ENCODE data around the gene DYSF.

DYSF gene

GRCh38 chr2:71719520-71720282 lies 266.3 kb downstream of the DYSF start:
- in situ Hi-C loops (cut with MboI; ENCODE audit: low pct_unique_long_range_greater_than_20kb, low sequenced_read_pairs, unreplicated experiment), result no loop called here
- no peak for DNase-seq (ENCODE audit: low spot score)
- no peak for TF ChIP-seq CTCF (IDR thresholded peaks at IDR 0.05; ENCODE audit: extremely low read depth, insufficient read depth, missing control alignments)

DNA sequence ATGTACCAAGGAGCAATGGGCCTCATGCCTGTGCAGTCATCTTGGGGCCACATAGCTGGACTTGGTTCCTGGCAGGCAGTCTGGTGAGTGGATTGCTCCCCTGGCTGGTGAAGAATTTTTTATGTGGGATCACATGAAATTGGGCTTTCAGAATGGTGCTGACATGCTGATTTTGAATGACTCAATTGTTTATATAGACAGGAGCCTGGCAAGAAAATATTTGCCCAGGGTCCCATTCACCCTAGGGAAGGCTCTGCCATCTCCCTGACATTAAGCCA lies 266.9 kb downstream of the DYSF start:
- no peak for DNase-seq (ENCODE audit: low spot score)
- no peak for TF ChIP-seq CTCF (IDR thresholded peaks at IDR 0.05; ENCODE audit: extremely low read depth, insufficient read depth, missing control alignments)
- in situ Hi-C loops (cut with MboI; ENCODE audit: low pct_unique_long_range_greater_than_20kb, low sequenced_read_pairs, unreplicated experiment), result no loop called here

GRCh38 chr2:71720596-71721361 lies 267.4 kb downstream of the DYSF start:
- in situ Hi-C loops (cut with MboI; ENCODE audit: low pct_unique_long_range_greater_than_20kb, low sequenced_read_pairs, unreplicated experiment), result no loop called here
- DNase-seq (ENCODE audit: low spot score), result no peak
- no peak for TF ChIP-seq CTCF (IDR thresholded peaks at IDR 0.05; ENCODE audit: extremely low read depth, insufficient read depth, missing control alignments)

GRCh38 chr2:71721362-71721665 lies 268.0 kb downstream of the DYSF start:
- no peak for TF ChIP-seq CTCF (IDR thresholded peaks at IDR 0.05; ENCODE audit: extremely low read depth, insufficient read depth, missing control alignments)
- in situ Hi-C loops (cut with MboI; ENCODE audit: low pct_unique_long_range_greater_than_20kb, low sequenced_read_pairs, unreplicated experiment), result no loop called here
- DNase-seq (ENCODE audit: low spot score), result no peak

DNA sequence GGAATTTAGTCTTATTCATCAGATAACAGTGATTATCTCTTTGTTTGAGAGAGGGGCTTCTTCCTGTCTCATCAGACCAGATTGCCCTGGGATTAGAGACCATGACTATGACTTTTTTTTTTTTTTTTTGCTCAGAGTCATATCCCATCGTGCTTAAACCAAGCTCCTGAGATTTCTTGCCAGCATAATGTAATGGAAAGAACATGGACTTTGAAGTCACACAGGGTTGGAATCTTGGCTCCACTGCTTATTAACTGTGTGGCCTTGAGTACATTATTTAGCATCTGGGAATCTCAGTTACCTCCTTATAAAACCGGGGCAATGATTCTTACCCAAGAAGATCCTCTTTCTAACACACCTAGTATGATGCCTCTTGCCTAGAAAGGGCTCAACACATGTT lies 268.3 kb downstream of the DYSF start:
- in situ Hi-C loops (cut with MboI; ENCODE audit: low pct_unique_long_range_greater_than_20kb, low sequenced_read_pairs, unreplicated experiment), result no loop called here

DNA sequence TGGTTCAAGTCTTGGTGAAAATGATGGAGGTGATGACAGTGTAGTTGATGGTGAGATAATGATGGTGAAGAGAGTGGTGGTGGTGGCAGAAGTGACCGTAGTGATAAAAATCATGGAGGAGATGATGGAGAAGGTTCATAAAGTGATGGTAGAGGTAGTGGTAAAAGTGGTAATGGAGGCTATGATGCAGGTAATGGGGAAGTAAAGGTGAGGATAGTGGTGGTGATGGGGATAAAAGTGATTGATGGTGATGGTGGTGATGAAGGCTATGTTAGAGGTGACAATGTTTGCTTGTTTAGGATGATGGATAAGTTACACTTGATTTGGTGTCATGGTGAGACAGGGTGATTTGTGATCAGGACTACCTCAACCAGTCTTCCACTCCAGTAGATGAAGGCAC lies 268.9 kb downstream of the DYSF start:
- no peak for TF ChIP-seq CTCF (IDR thresholded peaks at IDR 0.05; ENCODE audit: extremely low read depth, insufficient read depth, missing control alignments)
- in situ Hi-C loops (cut with MboI; ENCODE audit: low pct_unique_long_range_greater_than_20kb, low sequenced_read_pairs, unreplicated experiment), result no loop called here
- no peak for DNase-seq (ENCODE audit: low spot score)

More for the DNA sequence above, 268.3 kb downstream of the DYSF start:
- no peak for TF ChIP-seq CTCF (IDR thresholded peaks at IDR 0.05; ENCODE audit: extremely low read depth, insufficient read depth, missing control alignments)
- DNase-seq (ENCODE audit: low spot score), result no peak

All from GM13977 (cell line).